Endometrial microvascular endothelial cells (primary cell): ENCODE results near the gene LTK. TPM values are rescaled to one million over a fixed set of nuclear protein-coding genes. Genes with fewer than 3 reads are reported as not detected.

ENCODE experiments used
- in situ Hi-C: cut with HindIII; loops from 2 replicates; pipeline ENCODE4 v1.10.0; 2017; ENCODE audit warnings: low sequenced_read_pairs, low pct_unique_long_range_greater_than_20kb; ENCODE audit errors: inconsistent ontology term
- total RNA-seq: library from RNA; depleted of rRNA; stranded (reverse); fragments of >200 nt; gene quantifications from one replicate; pipeline ENCODE4 v1.2.3, GENCODE V29; 2015; ENCODE audit errors: inconsistent ontology term

Gene LTK
- total RNA-seq, 1 donor from 2014 or later = 0.65 TPM

GRCh38 chr15:41536866-41537265 lies 23.2 kb upstream of the LTK start:
- in situ Hi-C loops = no loop called here

GRCh38 chr15:41535544-41535943 lies 21.9 kb upstream of the LTK start:
- in situ Hi-C loops = no loop called here

- in situ Hi-C loops = no loop called here
Observed at GRCh38 chr15:41530363-41530956, 16.8 kb upstream of the LTK start.

- in situ Hi-C loops = no loop called here
Observed at GRCh38 chr15:41523097-41523496, 9.5 kb upstream of the LTK start.

- in situ Hi-C loops = no loop called here
Observed at GRCh38 chr15:41521614-41522013, 8.0 kb upstream of the LTK start.

- in situ Hi-C loops = no loop called here
Observed at GRCh38 chr15:41520636-41521035, 7.0 kb upstream of the LTK start.

- in situ Hi-C loops = no loop called here
Observed at GRCh38 chr15:41517895-41518449, 4.3 kb upstream of the LTK start.

- in situ Hi-C loops = no loop called here
Observed at GRCh38 chr15:41512940-41513505, 604 bp downstream of the LTK start.

- in situ Hi-C loops = no loop called here
Observed at GRCh38 chr15:41512512-41512939, 1.1 kb downstream of the LTK start.

- in situ Hi-C loops = no loop called here
Observed at GRCh38 chr15:41511899-41512369, 1.7 kb downstream of the LTK start.

- in situ Hi-C loops = no loop called here
Observed at GRCh38 chr15:41511331-41511898, 2.2 kb downstream of the LTK start.

- in situ Hi-C loops = no loop called here
Observed at GRCh38 chr15:41510728-41511127, 2.9 kb downstream of the LTK start.

GRCh38 chr15:41507820-41508290 lies 5.8 kb downstream of the LTK start:
- in situ Hi-C loops = no loop called here

GRCh38 chr15:41506796-41507341 lies 6.8 kb downstream of the LTK start:
- in situ Hi-C loops = no loop called here

GRCh38 chr15:41505776-41506175 lies 7.9 kb downstream of the LTK start:
- in situ Hi-C loops = no loop called here

GRCh38 chr15:41504751-41505492 lies 8.7 kb downstream of the LTK start:
- in situ Hi-C loops = no loop called here

GRCh38 chr15:41503669-41504010 lies 10.0 kb downstream of the LTK start:
- in situ Hi-C loops = no loop called here

GRCh38 chr15:41502795-41503668 lies 10.6 kb downstream of the LTK start:
- in situ Hi-C loops = no loop called here
